Stimulated activated CD8-positive, alpha-beta memory T cell treated with anti-CD3 and anti-CD28 coated beads, Interleukin-15, amount 100 ng/mL, for 24 hours (primary cell): ENCODE results near the gene ECHS1.

Source experiments
- DNase-seq: peaks from one replicate; pipeline ENCODE4 v3.0.0-alpha.2; 2020; ENCODE audit warnings: low read depth

The ECHS1 gene

GRCh38 chr10:133358162-133358924 is 14.8 kb downstream of the ECHS1 start:
- DNase-seq = no peak

- peak; percentile 37 for DNase-seq
These were observed 15.6 kb downstream of the ECHS1 start, which contains the start of gene FUOM for GRCh38 chr10:133357285-133358161. Gene FUOM (minus strand): TSS chr10:133358019. CDS start chr10:133358007, 12 bp downstream.

GRCh38 chr10:133356549-133357284 is 16.4 kb downstream of the ECHS1 start:
- no peak for DNase-seq

GRCh38 chr10:133355991-133356390 is 17.2 kb downstream of the ECHS1 start:
- no peak for DNase-seq

- no peak for DNase-seq
These were observed 17.9 kb downstream of the ECHS1 start for GRCh38 chr10:133355266-133355665.

- no peak for DNase-seq
These were observed 18.4 kb downstream of the ECHS1 start for GRCh38 chr10:133354672-133355240.

GRCh38 chr10:133353988-133354605 is 19.1 kb downstream of the ECHS1 start:
- no peak for DNase-seq

GRCh38 chr10:133353202-133353959 is 19.8 kb downstream of the ECHS1 start:
- DNase-seq = no peak

- no peak for DNase-seq
These were observed 21.5 kb downstream of the ECHS1 start for GRCh38 chr10:133351408-133352318.

GRCh38 chr10:133350950-133351329 is 22.2 kb downstream of the ECHS1 start:
- DNase-seq = no peak

GRCh38 chr10:133350283-133350949 is 22.7 kb downstream of the ECHS1 start:
- DNase-seq = no peak

- no peak for DNase-seq
These were observed 23.6 kb downstream of the ECHS1 start for GRCh38 chr10:133349577-133350011.

- DNase-seq = no peak
These were observed 24.0 kb downstream of the ECHS1 start for GRCh38 chr10:133349160-133349568.

- no peak for DNase-seq
These were observed 25.2 kb downstream of the ECHS1 start for GRCh38 chr10:133347710-133348517.

GRCh38 chr10:133346413-133346812 is 26.7 kb downstream of the ECHS1 start:
- DNase-seq = no peak

GRCh38 chr10:133344236-133344635 is 28.9 kb downstream of the ECHS1 start:
- DNase-seq = no peak

GRCh38 chr10:133343558-133343957 is 29.6 kb downstream of the ECHS1 start:
- no peak for DNase-seq

GRCh38 chr10:133342942-133343341 is 30.2 kb downstream of the ECHS1 start:
- no peak for DNase-seq
